ENCODE results near the gene CAMKMT.

CAMKMT gene

GRCh38 chr2:44564752-44565151, 203.0 kb downstream of the CAMKMT start:
- no peak for TF ChIP-seq CEBPB (IDR thresholded peaks at IDR 0.05)
- no peak for TF ChIP-seq USF1 (IDR thresholded peaks at IDR 0.05)
- no peak for TF ChIP-seq TEAD4 (IDR thresholded peaks at IDR 0.05)
- no peak for TF ChIP-seq FOXM1 (IDR thresholded peaks at IDR 0.05; ENCODE audit: borderline replicate concordance, low read depth)
- TF ChIP-seq EP300 (IDR thresholded peaks at IDR 0.05; ENCODE audit: borderline replicate concordance): no peak
- TF ChIP-seq TAF1 (IDR thresholded peaks at IDR 0.05; ENCODE audit: low read depth): no peak
- TF ChIP-seq NFIC (IDR thresholded peaks at IDR 0.05): no peak
- TF ChIP-seq TCF12 (IDR thresholded peaks at IDR 0.05; ENCODE audit: low read depth): no peak
- no peak for TF ChIP-seq EGR1 (IDR thresholded peaks at IDR 0.05)
- TF ChIP-seq CREB1 (IDR thresholded peaks at IDR 0.05; ENCODE audit: low read depth): no peak
- TF ChIP-seq YY1 (IDR thresholded peaks at IDR 0.05; ENCODE audit: low read depth): no peak
- no peak for TF ChIP-seq ZBTB7A (IDR thresholded peaks at IDR 0.05; ENCODE audit: low read depth)
- TF ChIP-seq MAX (IDR thresholded peaks at IDR 0.05): no peak

- TF ChIP-seq CREB1 (IDR thresholded peaks at IDR 0.05; ENCODE audit: low read depth) (no peak), ZBTB7A (IDR thresholded peaks at IDR 0.05; ENCODE audit: low read depth) (no peak), YY1 (IDR thresholded peaks at IDR 0.05; ENCODE audit: low read depth) (no peak), TEAD4 (IDR thresholded peaks at IDR 0.05) (no peak), USF1 (IDR thresholded peaks at IDR 0.05) (no peak), EGR1 (IDR thresholded peaks at IDR 0.05) (no peak), FOXM1 (IDR thresholded peaks at IDR 0.05; ENCODE audit: borderline replicate concordance, low read depth) (no peak), RAD21 (IDR thresholded peaks at IDR 0.05; ENCODE audit: low read depth) (no peak)
These were observed 204.3 kb downstream of the CAMKMT start for GRCh38 chr2:44566059-44566458.

GRCh38 chr2:44569491-44569890, 207.7 kb downstream of the CAMKMT start:
- no peak for TF ChIP-seq ZBTB7A (IDR thresholded peaks at IDR 0.05; ENCODE audit: low read depth)
- TF ChIP-seq TCF12 (IDR thresholded peaks at IDR 0.05; ENCODE audit: low read depth): no peak
- no peak for TF ChIP-seq YY1 (IDR thresholded peaks at IDR 0.05; ENCODE audit: low read depth)

- TF ChIP-seq TCF12 (IDR thresholded peaks at IDR 0.05; ENCODE audit: low read depth) (no peak), EGR1 (IDR thresholded peaks at IDR 0.05) (no peak), USF1 (IDR thresholded peaks at IDR 0.05) (no peak), TAF1 (IDR thresholded peaks at IDR 0.05; ENCODE audit: low read depth) (no peak), TEAD4 (IDR thresholded peaks at IDR 0.05) (no peak), CEBPB (IDR thresholded peaks at IDR 0.05) (no peak), CREB1 (IDR thresholded peaks at IDR 0.05; ENCODE audit: low read depth) (no peak), RAD21 (IDR thresholded peaks at IDR 0.05; ENCODE audit: low read depth) (no peak), FOXM1 (IDR thresholded peaks at IDR 0.05; ENCODE audit: borderline replicate concordance, low read depth) (no peak), REST (IDR thresholded peaks at IDR 0.05; ENCODE audit: low read depth) (no peak), EP300 (IDR thresholded peaks at IDR 0.05; ENCODE audit: borderline replicate concordance) (no peak), YY1 (IDR thresholded peaks at IDR 0.05; ENCODE audit: low read depth) (no peak), MAX (IDR thresholded peaks at IDR 0.05) (no peak), ZBTB7A (IDR thresholded peaks at IDR 0.05; ENCODE audit: low read depth) (no peak), NFIC (IDR thresholded peaks at IDR 0.05) (no peak)
These were observed 208.5 kb downstream of the CAMKMT start for GRCh38 chr2:44570271-44570670.

- TF ChIP-seq MAX (IDR thresholded peaks at IDR 0.05) (no peak), TAF1 (IDR thresholded peaks at IDR 0.05; ENCODE audit: low read depth) (no peak), CEBPB (IDR thresholded peaks at IDR 0.05) (no peak), NFIC (IDR thresholded peaks at IDR 0.05) (no peak), REST (IDR thresholded peaks at IDR 0.05; ENCODE audit: low read depth) (no peak), ZBTB7A (IDR thresholded peaks at IDR 0.05; ENCODE audit: low read depth) (no peak), FOXM1 (IDR thresholded peaks at IDR 0.05; ENCODE audit: borderline replicate concordance, low read depth) (no peak), TEAD4 (IDR thresholded peaks at IDR 0.05) (no peak), YY1 (IDR thresholded peaks at IDR 0.05; ENCODE audit: low read depth) (no peak), EP300 (IDR thresholded peaks at IDR 0.05; ENCODE audit: borderline replicate concordance) (no peak), TCF12 (IDR thresholded peaks at IDR 0.05; ENCODE audit: low read depth) (no peak), CREB1 (IDR thresholded peaks at IDR 0.05; ENCODE audit: low read depth) (no peak), USF1 (IDR thresholded peaks at IDR 0.05) (no peak), RAD21 (IDR thresholded peaks at IDR 0.05; ENCODE audit: low read depth) (no peak), EGR1 (IDR thresholded peaks at IDR 0.05) (no peak)
These were observed 209.0 kb downstream of the CAMKMT start for GRCh38 chr2:44570777-44571176.
